Astrocyte of the cerebellum (primary cell): ENCODE data around the gene NT5C3A.

Source experiments
- DNase-seq: peaks from one replicate; pipeline ENCODE4 v3.0.0-alpha.2; 2011; ENCODE audit warnings: low read depth
- H3K4me3 ChIP-seq: 2 replicates; pipeline ENCODE4 v1.5.1; 2011; ENCODE audit warnings: mild to moderate bottlenecking, low read depth, low read length, moderate library complexity
- in situ Hi-C: cut with HindIII; loops from 2 replicates; pipeline ENCODE4 v1.10.0; 2017; ENCODE audit warnings: low sequenced_read_pairs
- TF ChIP-seq, protein P1 (sequence below): IDR thresholded peaks from 2 replicates; pipeline ENCODE4 v1.5.1; 2012; ENCODE audit warnings: low read length, low read depth, moderate library complexity, mild to moderate bottlenecking; ENCODE audit errors: missing control alignments

NT5C3A gene

GRCh38 chr7:33079096-33079495 is 16.5 kb upstream of the NT5C3A start:
- DNase-seq = no peak
- no peak overlapping the region for H3K4me3 ChIP-seq
- in situ Hi-C loops = no loop called here
- TF ChIP-seq, protein P1, sequence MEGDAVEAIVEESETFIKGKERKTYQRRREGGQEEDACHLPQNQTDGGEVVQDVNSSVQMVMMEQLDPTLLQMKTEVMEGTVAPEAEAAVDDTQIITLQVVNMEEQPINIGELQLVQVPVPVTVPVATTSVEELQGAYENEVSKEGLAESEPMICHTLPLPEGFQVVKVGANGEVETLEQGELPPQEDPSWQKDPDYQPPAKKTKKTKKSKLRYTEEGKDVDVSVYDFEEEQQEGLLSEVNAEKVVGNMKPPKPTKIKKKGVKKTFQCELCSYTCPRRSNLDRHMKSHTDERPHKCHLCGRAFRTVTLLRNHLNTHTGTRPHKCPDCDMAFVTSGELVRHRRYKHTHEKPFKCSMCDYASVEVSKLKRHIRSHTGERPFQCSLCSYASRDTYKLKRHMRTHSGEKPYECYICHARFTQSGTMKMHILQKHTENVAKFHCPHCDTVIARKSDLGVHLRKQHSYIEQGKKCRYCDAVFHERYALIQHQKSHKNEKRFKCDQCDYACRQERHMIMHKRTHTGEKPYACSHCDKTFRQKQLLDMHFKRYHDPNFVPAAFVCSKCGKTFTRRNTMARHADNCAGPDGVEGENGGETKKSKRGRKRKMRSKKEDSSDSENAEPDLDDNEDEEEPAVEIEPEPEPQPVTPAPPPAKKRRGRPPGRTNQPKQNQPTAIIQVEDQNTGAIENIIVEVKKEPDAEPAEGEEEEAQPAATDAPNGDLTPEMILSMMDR = no peak

- TF ChIP-seq, protein P1 = no peak
- no peak for DNase-seq
- in situ Hi-C loops = no loop called here
- no peak overlapping the region for H3K4me3 ChIP-seq
These were observed 14.2 kb upstream of the NT5C3A start for GRCh38 chr7:33076737-33077136.

- in situ Hi-C loops = no loop called here
- no peak for DNase-seq
- TF ChIP-seq, protein P1 = no peak
- H3K4me3 ChIP-seq = no peak overlapping the region
These were observed 13.4 kb upstream of the NT5C3A start for GRCh38 chr7:33075818-33076518.

DNA sequence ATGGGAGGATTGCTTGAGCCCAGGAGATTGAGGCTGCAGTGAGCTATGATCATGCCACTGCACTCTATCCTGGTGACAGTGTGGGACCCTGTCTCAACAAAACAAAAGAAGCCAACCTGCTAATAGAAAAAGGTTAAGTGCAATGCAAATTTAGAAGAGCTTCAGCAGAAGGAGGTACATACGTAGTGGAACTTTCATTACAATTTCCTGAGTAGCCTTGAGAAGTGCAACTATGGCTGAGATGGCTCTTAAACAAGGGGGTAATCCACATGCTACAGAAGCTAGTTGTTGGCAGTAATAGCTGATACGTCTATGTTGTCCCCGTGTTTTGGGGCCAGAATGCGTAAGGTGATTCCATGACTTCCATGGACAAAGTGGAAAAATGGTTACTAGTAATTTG is 10.7 kb upstream of the NT5C3A start:
- TF ChIP-seq, protein P1 = no peak
- H3K4me3 ChIP-seq = no peak overlapping the region
- in situ Hi-C loops = no loop called here
- DNase-seq = no peak

- DNase-seq = peak; percentile 37
- TF ChIP-seq, protein P1 = no peak
- H3K4me3 ChIP-seq = no peak overlapping the region
- in situ Hi-C loops = no loop called here
These were observed 9.9 kb upstream of the NT5C3A start for GRCh38 chr7:33072471-33072870.

GRCh38 chr7:33070831-33071230 is 8.3 kb upstream of the NT5C3A start:
- H3K4me3 ChIP-seq = no peak overlapping the region
- in situ Hi-C loops = no loop called here

More at GRCh38 chr7:33070831-33071230, 8.3 kb upstream of the NT5C3A start:
- TF ChIP-seq, protein P1 = no peak
- no peak for DNase-seq
